Caco-2 (cell line): ENCODE results near the gene SLC7A6OS. TPM values are rescaled to one million over a fixed set of nuclear protein-coding genes. Genes with fewer than 3 reads are reported as not detected.
A peak's percentile ranks its signal among the peaks of the same experiment; 100 is the strongest.

Experiments
- BruUV-seq: library from RNA; stranded (reverse); fragments of 400-500 nt; replicated peaks from 2 replicates; lab custom pipeline; 2021; lab: Mats Ljungman, UMichigan
- CTCF ChIA-PET: fragments of 300-600 bp; sonication (Branson Sonifier 250); formaldehyde crosslinking; loops from one replicate; lab custom pipeline; 2022; ENCODE audit warnings: antibody characterized with exemption; lab: Charles Lee
- POLR2A ChIA-PET: fragments of 300-600 bp; sonication (Branson Sonifier 250); formaldehyde crosslinking; loops from one replicate; lab custom pipeline; 2022; ENCODE audit warnings: antibody characterized with exemption; lab: Charles Lee
- DNase-seq, 2 experiments: peaks; one replicate each; pipeline versions ENCODE4 v3.0.0 to v3.0.0-alpha.2; 2020 to 2022
- H3K27me3 ChIP-seq: replicated peaks from 2 replicates; pipeline ENCODE4 v1.6.0; 2011; ENCODE audit warnings: low read length; ENCODE audit not compliant: control insufficient read depth, insufficient read depth
- H3K36me3 ChIP-seq: 2 replicates; pipeline ENCODE4 v1.5.1; 2011; ENCODE audit warnings: low read length; ENCODE audit not compliant: control insufficient read depth, insufficient read depth
- H3K4me1 ChIP-seq: fragments of 250-450 bp; sonication (Bioruptor Pico); 2 replicates; pipeline ENCODE4 v1.5.1; 2020; ENCODE audit warnings: mild to moderate bottlenecking
- H3K4me3 ChIP-seq: 2 replicates; pipeline ENCODE4 v1.5.1; 2011; ENCODE audit warnings: low read depth, mild to moderate bottlenecking, control low read depth, low read length
- H3K9me3 ChIP-seq: fragments of 250-450 bp; sonication (Bioruptor Pico); 2 replicates; pipeline ENCODE4 v1.5.1; 2020; ENCODE audit warnings: mild to moderate bottlenecking, moderate library complexity
- H3K27ac Mint-ChIP-seq: one replicate; pipeline ENCODE4 v1.8.0; 2022; ENCODE audit warnings: mixed read lengths; ENCODE audit not compliant: unreplicated experiment
- H3K27me3 Mint-ChIP-seq: one replicate; pipeline ENCODE4 v1.8.0; 2022; ENCODE audit warnings: mixed read lengths; ENCODE audit not compliant: insufficient read depth, unreplicated experiment
- H3K36me3 Mint-ChIP-seq: one replicate; pipeline ENCODE4 v1.8.0; 2022; ENCODE audit warnings: mild to moderate bottlenecking, mixed read lengths; ENCODE audit not compliant: insufficient read depth, unreplicated experiment
- H3K4me1 Mint-ChIP-seq: one replicate; pipeline ENCODE4 v1.8.0; 2022; ENCODE audit warnings: low read depth, mixed read lengths; ENCODE audit not compliant: unreplicated experiment
- H3K4me3 Mint-ChIP-seq: one replicate; pipeline ENCODE4 v1.8.0; 2022; ENCODE audit warnings: mild to moderate bottlenecking, moderate library complexity, mixed read lengths; ENCODE audit not compliant: unreplicated experiment
- H3K9me3 Mint-ChIP-seq: one replicate; pipeline ENCODE4 v1.8.0; 2022; ENCODE audit warnings: mixed read lengths; ENCODE audit not compliant: unreplicated experiment
- intact Hi-C: fragments of 100-400 bp; cut with micrococcal nuclease; formaldehyde crosslinking; loops from one replicate; pipeline ENCODE4 v1.10.0; 2022; ENCODE audit not compliant: unreplicated experiment
- total RNA-seq: library from RNA; stranded (reverse); gene quantifications from 2 replicates; pipeline ENCODE4 v1.2.3, GENCODE V29; 2022
- TF ChIP-seq, protein P1 (sequence below), 2 experiments: fragments of 200-600 bp in 1 of 2; IDR thresholded peaks; 1 replicate in 1 of 2; 2 replicates in 1 of 2; pipeline versions ENCODE4 v1.5.1 to v1.8.0; 2011 to 2022; ENCODE audit warnings: antibody characterized with exemption in 1 of 2, control low read depth in 1 of 2, inconsistent platforms in 1 of 2, low read depth in 1 of 2, low read length in 1 of 2, mild to moderate bottlenecking in 1 of 2, moderate library complexity in 1 of 2; ENCODE audit not compliant: insufficient read depth in 1 of 2, severe bottlenecking in 1 of 2, unreplicated experiment in 1 of 2

The SLC7A6OS gene
- total RNA-seq, 1 experiment from 2014 or later: 34.0 TPM

DNA sequence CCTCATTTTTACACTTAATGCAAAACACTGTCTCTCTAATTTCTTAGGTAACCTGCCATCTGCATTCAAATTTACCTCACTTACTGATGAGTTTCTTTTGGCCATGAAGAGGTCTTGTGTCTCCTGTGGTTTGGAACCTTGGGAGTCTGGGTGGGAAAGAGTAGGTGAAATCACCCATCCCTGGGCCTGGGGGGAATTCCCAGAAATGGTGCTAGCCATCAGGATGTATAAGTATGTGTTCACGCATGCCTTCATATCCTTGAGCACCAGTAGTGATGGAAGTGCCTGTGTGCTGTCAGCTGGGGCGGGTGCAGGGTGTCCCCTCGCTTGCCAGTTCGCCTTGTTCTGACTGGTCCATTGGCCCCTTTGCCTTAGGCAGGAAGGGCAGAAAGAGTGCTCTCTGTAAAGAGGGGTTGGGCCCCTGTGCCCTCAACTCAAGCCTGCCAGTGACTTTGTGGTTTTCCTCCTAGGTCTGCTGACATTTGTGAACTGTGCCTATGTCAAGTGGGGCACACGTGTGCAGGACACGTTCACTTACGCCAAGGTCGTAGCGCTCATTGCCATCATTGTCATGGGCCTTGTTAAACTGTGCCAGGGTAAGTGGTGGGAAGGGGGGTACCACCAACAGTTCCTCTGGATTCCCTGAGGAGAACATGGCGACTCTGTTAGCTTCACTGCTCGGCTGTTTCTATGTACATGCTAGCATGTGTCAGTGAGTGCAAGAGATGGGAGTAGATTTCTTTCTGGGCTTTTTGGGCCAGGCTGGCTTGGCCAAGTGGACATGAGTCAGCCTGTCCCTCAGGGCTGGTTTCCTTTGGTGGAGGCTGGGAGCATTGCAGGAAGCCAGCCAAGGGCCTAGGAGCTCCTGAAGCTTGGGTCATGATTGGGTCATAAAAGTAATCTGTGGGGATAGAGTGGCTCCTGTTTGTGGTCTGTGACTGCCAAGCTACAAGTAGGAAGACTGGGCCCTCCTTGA lies 23.2 kb downstream of the SLC7A6OS start:
- POLR2A ChIA-PET: no interaction called here
- Mint-ChIP-seq H3K9me3 (no peaks in the 10 kb centered on the region), H3K27ac (no peak overlapping the region), H3K4me1 (peaks cover 40% of the 10 kb centered on the region), H3K4me3 (no peak overlapping the region), H3K36me3 (peaks cover 96% of the 10 kb centered on the region), H3K27me3 (no peaks in the 10 kb centered on the region)
- Histone ChIP-seq H3K4me1 (peaks cover 3% of the 10 kb centered on the region; the same call in 1 of the 2 replicates), H3K36me3 (peaks cover 2% of the 10 kb centered on the region; the same call in 1 of the 2 replicates), H3K4me3 (no peak overlapping the region), H3K27me3 (no peaks in the 10 kb centered on the region), H3K9me3 (no peaks in the 10 kb centered on the region)
- CTCF ChIA-PET: no interaction called here
- intact Hi-C loops: no loop called here
- TF ChIP-seq, protein P1, sequence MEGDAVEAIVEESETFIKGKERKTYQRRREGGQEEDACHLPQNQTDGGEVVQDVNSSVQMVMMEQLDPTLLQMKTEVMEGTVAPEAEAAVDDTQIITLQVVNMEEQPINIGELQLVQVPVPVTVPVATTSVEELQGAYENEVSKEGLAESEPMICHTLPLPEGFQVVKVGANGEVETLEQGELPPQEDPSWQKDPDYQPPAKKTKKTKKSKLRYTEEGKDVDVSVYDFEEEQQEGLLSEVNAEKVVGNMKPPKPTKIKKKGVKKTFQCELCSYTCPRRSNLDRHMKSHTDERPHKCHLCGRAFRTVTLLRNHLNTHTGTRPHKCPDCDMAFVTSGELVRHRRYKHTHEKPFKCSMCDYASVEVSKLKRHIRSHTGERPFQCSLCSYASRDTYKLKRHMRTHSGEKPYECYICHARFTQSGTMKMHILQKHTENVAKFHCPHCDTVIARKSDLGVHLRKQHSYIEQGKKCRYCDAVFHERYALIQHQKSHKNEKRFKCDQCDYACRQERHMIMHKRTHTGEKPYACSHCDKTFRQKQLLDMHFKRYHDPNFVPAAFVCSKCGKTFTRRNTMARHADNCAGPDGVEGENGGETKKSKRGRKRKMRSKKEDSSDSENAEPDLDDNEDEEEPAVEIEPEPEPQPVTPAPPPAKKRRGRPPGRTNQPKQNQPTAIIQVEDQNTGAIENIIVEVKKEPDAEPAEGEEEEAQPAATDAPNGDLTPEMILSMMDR (IDR thresholded peaks at IDR 0.05; ENCODE audit: insufficient read depth in 1 of 2, low read depth in 1 of 2, low read length in 1 of 2, severe bottlenecking in 1 of 2, unreplicated experiment in 1 of 2): no peak
- no TSS peak for BruUV-seq
- no peak for DNase-seq

DNA sequence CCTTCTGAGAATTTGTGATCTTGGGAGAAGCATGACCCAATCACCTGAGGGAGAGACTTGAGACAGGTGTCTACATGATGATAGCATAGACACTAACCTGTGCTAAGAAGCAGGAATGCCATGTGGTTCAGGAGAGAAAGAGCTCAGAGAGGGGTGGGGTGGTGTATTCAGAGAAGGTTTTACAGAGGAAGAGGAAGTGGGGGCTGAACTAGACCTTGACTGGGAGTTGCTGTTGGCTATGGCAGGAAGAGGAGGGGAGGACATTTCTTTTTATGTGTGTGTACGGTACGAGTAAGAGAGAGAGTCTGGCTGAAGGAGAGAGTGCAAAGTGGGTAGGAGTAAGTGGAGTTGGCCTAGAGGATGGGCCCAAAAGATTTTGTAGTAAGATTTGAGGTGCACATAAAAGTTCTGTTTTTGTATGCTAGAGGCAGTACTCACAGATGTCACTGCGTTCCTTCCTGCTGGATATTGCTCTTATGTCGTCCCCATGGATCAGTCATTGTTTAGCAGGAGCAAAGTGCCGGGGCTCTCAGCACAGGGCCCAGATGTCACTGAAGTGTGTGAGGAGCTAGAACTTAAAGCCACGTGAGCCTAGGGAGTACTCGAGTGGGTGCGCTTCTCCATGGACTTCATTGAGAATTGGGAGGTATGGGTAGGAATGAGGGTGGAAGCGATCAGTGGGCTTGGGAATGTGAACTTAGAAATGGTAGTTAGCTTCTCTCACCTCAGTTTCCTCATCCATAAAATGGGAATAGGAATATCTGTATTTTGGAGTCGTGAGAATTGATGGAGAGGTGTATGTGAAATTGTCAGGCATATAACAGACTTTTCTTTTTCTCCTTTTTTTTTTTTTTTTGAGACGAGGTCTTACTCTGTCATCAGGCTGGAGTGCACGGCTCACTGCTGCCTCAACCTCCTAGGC lies 24.3 kb downstream of the SLC7A6OS start:
- Mint-ChIP-seq H3K4me3 (no peak overlapping the region), H3K27me3 (no peaks in the 10 kb centered on the region), H3K36me3 (peaks cover 99% of the 10 kb centered on the region), H3K9me3 (no peaks in the 10 kb centered on the region), H3K27ac (peak overlapping the region; percentile 18), H3K4me1 (peaks cover 46% of the 10 kb centered on the region)
- BruUV-seq: no TSS peak
- no peak overlapping the region for H3K4me3 ChIP-seq
- DNase-seq: no peak
- no peaks in the 10 kb centered on the region for H3K27me3 ChIP-seq
- CTCF ChIA-PET: interaction anchor here (0.7 to 2.1 kb wide), 2 partner anchors 10 to 41 kb away, joined by 4 to 5 read pairs; no protein-coding TSS in a partner anchor
- intact Hi-C loops: no loop called here
- no peaks in the 10 kb centered on the region for H3K9me3 ChIP-seq
- peaks cover 8% of the 10 kb centered on the region; the same call in 1 of the 2 replicates for H3K4me1 ChIP-seq
- 0 out of 2 replicates have a peak, but pooled peaks cover 2% of the 10 kb centered on the region for H3K36me3 ChIP-seq
- TF ChIP-seq, protein P1 (IDR thresholded peaks at IDR 0.05; ENCODE audit: insufficient read depth in 1 of 2, low read depth in 1 of 2, low read length in 1 of 2, severe bottlenecking in 1 of 2, unreplicated experiment in 1 of 2): no peak
- POLR2A ChIA-PET: interaction anchor here (0.5 to 2.3 kb wide), 3 partner anchors 24 to 91 kb away, joined by 3 to 5 read pairs (median 3); partner anchors contain the start of genes PRMT7 and SLC7A6OS
